HG03060 (cell line): Measurements from ENCODE around the gene PIK3C2G.
"Not testable (repeated sequence)": the region's sequence is repeated elsewhere in the genome, so short reads cannot be mapped to it uniquely, and the experiment has no call there.

ENCODE experiments used
- ATAC-seq: cut with Tn5 transposase; IDR thresholded peaks from one replicate; pipeline ENCODE4 v1.9.1; 2021; ENCODE audit warnings: low read depth, moderate number of reproducible peaks; ENCODE audit not compliant: unreplicated experiment

PIK3C2G gene

GRCh38 chr12:18261273-18261672 lies at the start of gene PIK3C2G:
PIK3C2G (plus strand) TSS chr12:18261518; CDS start chr12:18282082, 20,564 bp downstream.
- ATAC-seq: no peak

GRCh38 chr12:18217966-18218365 lies 43.4 kb upstream of the PIK3C2G start:
- ATAC-seq: no peak

GRCh38 chr12:18221726-18222125 lies 39.6 kb upstream of the PIK3C2G start:
- ATAC-seq: no peak

- no peak for ATAC-seq
Measured at GRCh38 chr12:18222699-18223098, 38.6 kb upstream of the PIK3C2G start.

- ATAC-seq: no peak
Measured at GRCh38 chr12:18224745-18225144, 36.6 kb upstream of the PIK3C2G start.

GRCh38 chr12:18239526-18239925 lies 21.8 kb upstream of the PIK3C2G start:
- ATAC-seq: no peak

GRCh38 chr12:18242380-18243089 lies 18.8 kb upstream of the PIK3C2G start:
- ATAC-seq: no peak

- no peak for ATAC-seq
Measured at GRCh38 chr12:18243238-18243637, 18.1 kb upstream of the PIK3C2G start.

- no peak for ATAC-seq
Measured at GRCh38 chr12:18246066-18246465, 15.3 kb upstream of the PIK3C2G start.

GRCh38 chr12:18250313-18250916 lies 10.9 kb upstream of the PIK3C2G start:
- ATAC-seq: no peak

GRCh38 chr12:18254081-18254480 lies 7.2 kb upstream of the PIK3C2G start:
- no peak for ATAC-seq

GRCh38 chr12:18255004-18255403 lies 6.3 kb upstream of the PIK3C2G start:
- ATAC-seq: not testable (repeated sequence)

- no peak for ATAC-seq
Measured at GRCh38 chr12:18257251-18257650, 4.1 kb upstream of the PIK3C2G start.

- no peak for ATAC-seq
Measured at GRCh38 chr12:18258929-18259328, 2.4 kb upstream of the PIK3C2G start.

- ATAC-seq: no peak
Measured at GRCh38 chr12:18259906-18260682, 1.2 kb upstream of the PIK3C2G start.

- ATAC-seq: no peak
Measured at GRCh38 chr12:18261906-18262305, 588 bp downstream of the PIK3C2G start.

- no peak for ATAC-seq
Measured at GRCh38 chr12:18262514-18262913, 1.2 kb downstream of the PIK3C2G start.

- ATAC-seq: no peak
Measured at GRCh38 chr12:18264581-18265075, 3.3 kb downstream of the PIK3C2G start.

GRCh38 chr12:18267427-18268099 lies 6.2 kb downstream of the PIK3C2G start:
- no peak for ATAC-seq

GRCh38 chr12:18270958-18271460 lies 9.7 kb downstream of the PIK3C2G start:
- no peak for ATAC-seq

GRCh38 chr12:18275981-18276380 lies 14.7 kb downstream of the PIK3C2G start:
- no peak for ATAC-seq
